Neuronal stem cell (in vitro differentiated cells): ENCODE results near the gene HOXA5.

ENCODE experiments used
- DNase-seq: peaks from one replicate; pipeline ENCODE4 v3.0.0-alpha.2; 2013; ENCODE audit warnings: low spot score
- H2AFZ ChIP-seq: one replicate; pipeline ENCODE4 v1.6.1; 2013; ENCODE audit warnings: mild to moderate bottlenecking, low read length, inconsistent platforms
- H2AK5ac ChIP-seq: 2 replicates; pipeline ENCODE4 v1.6.1; 2013; ENCODE audit warnings: low read depth, mild to moderate bottlenecking, inconsistent platforms, low read length, moderate library complexity, mixed read lengths
- H2BK120ac ChIP-seq: 2 replicates; pipeline ENCODE4 v1.6.1; 2013; ENCODE audit warnings: low read depth, mild to moderate bottlenecking, inconsistent platforms, low read length, moderate library complexity, mixed read lengths
- H2BK12ac ChIP-seq: one replicate; pipeline ENCODE4 v1.6.1; 2013; ENCODE audit warnings: low read length, inconsistent platforms
- H2BK15ac ChIP-seq: 2 replicates; pipeline ENCODE4 v1.6.1; 2013; ENCODE audit warnings: mild to moderate bottlenecking, low read length, inconsistent platforms, mixed read lengths
- H2BK5ac ChIP-seq: one replicate; pipeline ENCODE4 v1.6.1; 2013; ENCODE audit warnings: inconsistent platforms, mild to moderate bottlenecking, low read length, moderate library complexity
- H3K14ac ChIP-seq: one replicate; pipeline ENCODE4 v1.6.1; 2013; ENCODE audit warnings: low read length, inconsistent platforms
- H3K18ac ChIP-seq: 2 replicates; pipeline ENCODE4 v1.6.1; 2013; ENCODE audit warnings: low read length, inconsistent platforms
- H3K23ac ChIP-seq: 2 replicates; pipeline ENCODE4 v1.6.1; 2013; ENCODE audit warnings: low read depth, mild to moderate bottlenecking, mixed read lengths, low read length, inconsistent platforms; ENCODE audit not compliant: poor library complexity
- H3K27ac ChIP-seq: replicated peaks from 3 replicates; pipeline ENCODE4 v1.5.1; 2013; ENCODE audit warnings: low read length, inconsistent platforms
- H3K27me3 ChIP-seq, 3 experiments: 2 replicates each; pipeline ENCODE4 v1.6.1; 2013; ENCODE audit warnings: low read length in 3 of 3, mild to moderate bottlenecking in 2 of 3, inconsistent platforms in 1 of 3, low read depth in 1 of 3, mixed read lengths in 1 of 3, moderate library complexity in 1 of 3; ENCODE audit not compliant: control insufficient read depth in 3 of 3, insufficient read depth in 3 of 3
- H3K36me3 ChIP-seq, 2 donors: replicated peaks in 1 of 2; 2 replicates each; pipeline ENCODE4 v1.6.1; 2013; ENCODE audit warnings: low read length in 2 of 2; ENCODE audit not compliant: control insufficient read depth in 2 of 2, insufficient read depth in 2 of 2
- H3K4ac ChIP-seq: 2 replicates; pipeline ENCODE4 v1.6.1; 2013; ENCODE audit warnings: inconsistent platforms, mild to moderate bottlenecking, low read length, moderate library complexity
- H3K4me1 ChIP-seq, 2 donors: 1 replicate in 1 of 2; 2 replicates in 1 of 2; pipeline ENCODE4 v1.6.1; 2013; ENCODE audit warnings: low read length in 2 of 2, low read depth in 1 of 2; ENCODE audit not compliant: control insufficient read depth in 2 of 2, insufficient read depth in 1 of 2
- H3K4me2 ChIP-seq: one replicate; pipeline ENCODE4 v1.6.1; 2013; ENCODE audit warnings: mild to moderate bottlenecking, low read length, inconsistent platforms; ENCODE audit not compliant: insufficient read depth, poor library complexity, severe bottlenecking
- H3K4me3 ChIP-seq, 2 donors: 2 replicates each; pipeline ENCODE4 v1.5.1; 2013; ENCODE audit warnings: low read length in 2 of 2, mild to moderate bottlenecking in 2 of 2, inconsistent platforms in 1 of 2, moderate library complexity in 1 of 2
- H3K79me1 ChIP-seq: one replicate; pipeline ENCODE4 v1.6.1; 2013; ENCODE audit warnings: low read depth, mild to moderate bottlenecking, inconsistent platforms, low read length, moderate library complexity
- H3K9ac ChIP-seq: one replicate; pipeline ENCODE4 v1.6.1; 2013; ENCODE audit warnings: mild to moderate bottlenecking, low read depth, low read length, inconsistent platforms; ENCODE audit not compliant: poor library complexity
- H3K9me3 ChIP-seq, 2 donors: replicated peaks in 1 of 2; 2 replicates each; pipeline versions ENCODE3 to v1.6.1; 2013; ENCODE audit warnings: low read length in 2 of 2, mild to moderate bottlenecking in 2 of 2, inconsistent platforms in 1 of 2, low read depth in 1 of 2, mixed read lengths in 1 of 2, moderate library complexity in 1 of 2; ENCODE audit not compliant: control insufficient read depth in 2 of 2, insufficient read depth in 1 of 2
- H4K8ac ChIP-seq: one replicate; pipeline ENCODE4 v1.6.1; 2013; ENCODE audit warnings: low read depth, mild to moderate bottlenecking, inconsistent platforms, low read length, moderate library complexity
- H4K91ac ChIP-seq: one replicate; pipeline ENCODE4 v1.6.1; 2013; ENCODE audit warnings: low read length, low read depth, mild to moderate bottlenecking, inconsistent platforms; ENCODE audit not compliant: poor library complexity
- WGBS, 2 donors: extraction: QIAGEN DNeasy Blood & Tissue Kit; methylation state at CpG; one replicate each; pipeline ENCODE4 v1.1.7; 2013; ENCODE audit warnings: missing lambda C conversion rate in 2 of 2, mixed read lengths in 1 of 2; ENCODE audit not compliant: insufficient read length in 2 of 2, insufficient replicate concordance in 1 of 2; ENCODE audit errors: extremely low coverage in 2 of 2; 5-methylcytosine and 5-hydroxymethylcytosine counted together

HOXA5 gene

GRCh38 chr7:27180431-27181420, 37.2 kb upstream of the HOXA5 start:
- no peak overlapping the region for H3K23ac ChIP-seq
- H3K4me3 ChIP-seq: no peak overlapping the region
- H3K14ac ChIP-seq: no peak overlapping the region
- no peaks in the 10 kb centered on the region for H3K79me1 ChIP-seq
- no peak overlapping the region for H2BK5ac ChIP-seq
- H2BK12ac ChIP-seq: no peak overlapping the region
- H3K4ac ChIP-seq: no peak overlapping the region
- no peak overlapping the region for H3K9ac ChIP-seq
- no peak overlapping the region for H2BK120ac ChIP-seq
- peaks cover 2 to 11% of the 10 kb centered on the region in 2 donors for H3K9me3 ChIP-seq
- DNase-seq: no peak
- H2BK15ac ChIP-seq: no peak overlapping the region
- peaks cover 0 to 3% of the 10 kb centered on the region in 2 donors for H3K4me1 ChIP-seq
- no peak overlapping the region for H4K8ac ChIP-seq
- no peak overlapping the region for H3K27ac ChIP-seq
- no peaks in the 10 kb centered on the region for H3K36me3 ChIP-seq
- H3K4me2 ChIP-seq: no peak overlapping the region
- H4K91ac ChIP-seq: no peak overlapping the region
- H3K27me3 ChIP-seq: peaks cover 59 to 99% (median 96%) of the 10 kb centered on the region in 3 experiments
- H3K18ac ChIP-seq: no peak overlapping the region
- no peak overlapping the region for H2AK5ac ChIP-seq
- WGBS, 2 donors: no CpG with 5 or more reads among the region's 12 CpGs
- H2AFZ ChIP-seq: no peak overlapping the region

- no peak for DNase-seq
- Histone ChIP-seq H3K4me1 (peaks cover 0 to 3% of the 10 kb centered on the region in 2 donors), H3K9ac (no peak overlapping the region), H3K23ac (peak overlapping the region; percentile 83), H3K9me3 (peaks cover 2 to 10% of the 10 kb centered on the region in 2 donors), H4K91ac (no peak overlapping the region), H3K4me2 (no peak overlapping the region), H2AFZ (peak overlapping the region; percentile 66), H3K27ac (no peak overlapping the region), H2AK5ac (no peak overlapping the region), H2BK5ac (no peak overlapping the region), H3K4me3 (no peak overlapping the region), H3K18ac (no peak overlapping the region), H3K79me1 (no peaks in the 10 kb centered on the region), H3K36me3 (no peaks in the 10 kb centered on the region), H3K14ac (no peak overlapping the region), H2BK12ac (no peak overlapping the region), H3K4ac (no peak overlapping the region), H2BK15ac (no peak overlapping the region), H2BK120ac (no peak overlapping the region), H4K8ac (no peak overlapping the region), H3K27me3 (peaks cover 58 to 99% (median 96%) of the 10 kb centered on the region in 3 experiments)
- no CpG with 5 or more reads among the region's 56 CpGs for WGBS, 2 donors
Observed at GRCh38 chr7:27179503-27180430, 36.3 kb upstream of the HOXA5 start.

- H2AK5ac ChIP-seq: no peak overlapping the region
- no peak overlapping the region for H3K9ac ChIP-seq
- no peak overlapping the region for H2BK12ac ChIP-seq
- no peak overlapping the region for H4K91ac ChIP-seq
- H3K27ac ChIP-seq: no peak overlapping the region
- H3K27me3 ChIP-seq: peaks cover 60 to 99% (median 96%) of the 10 kb centered on the region in 3 experiments
- no peak overlapping the region for H2BK5ac ChIP-seq
- no peak overlapping the region for H4K8ac ChIP-seq
- H3K9me3 ChIP-seq: peaks cover 2 to 14% of the 10 kb centered on the region in 2 donors
- H2BK15ac ChIP-seq: no peak overlapping the region
- no peaks in the 10 kb centered on the region for H3K36me3 ChIP-seq
- WGBS, 2 donors: no CpG with 5 or more reads among the region's 14 CpGs
- H2BK120ac ChIP-seq: no peak overlapping the region
- no peak for DNase-seq
- H3K18ac ChIP-seq: no peak overlapping the region
- no peak overlapping the region for H3K4ac ChIP-seq
- H3K4me1 ChIP-seq: peaks cover 0 to 1% of the 10 kb centered on the region in 2 donors
- no peak overlapping the region for H3K14ac ChIP-seq
- no peaks in the 10 kb centered on the region for H3K79me1 ChIP-seq
- H3K4me2 ChIP-seq: no peak overlapping the region
- H3K4me3 ChIP-seq: no peak overlapping the region
- H2AFZ ChIP-seq: no peak overlapping the region
- no peak overlapping the region for H3K23ac ChIP-seq
Observed at GRCh38 chr7:27179030-27179429, 35.5 kb upstream of the HOXA5 start.
